HG03558 (cell line): Measurements from ENCODE around the gene LCN6.

Source experiments
- ATAC-seq: cut with Tn5 transposase; IDR thresholded peaks from one replicate; pipeline ENCODE4 v1.9.1; 2021; ENCODE audit warnings: moderate number of reproducible peaks; ENCODE audit not compliant: unreplicated experiment; ENCODE audit errors: extremely low read depth

The LCN6 gene

GRCh38 chr9:136746621-136747020, 1.7 kb downstream of the LCN6 start:
- ATAC-seq: no peak

- ATAC-seq: no peak
These were observed 2.2 kb downstream of the LCN6 start for GRCh38 chr9:136746155-136746490.

DNA sequence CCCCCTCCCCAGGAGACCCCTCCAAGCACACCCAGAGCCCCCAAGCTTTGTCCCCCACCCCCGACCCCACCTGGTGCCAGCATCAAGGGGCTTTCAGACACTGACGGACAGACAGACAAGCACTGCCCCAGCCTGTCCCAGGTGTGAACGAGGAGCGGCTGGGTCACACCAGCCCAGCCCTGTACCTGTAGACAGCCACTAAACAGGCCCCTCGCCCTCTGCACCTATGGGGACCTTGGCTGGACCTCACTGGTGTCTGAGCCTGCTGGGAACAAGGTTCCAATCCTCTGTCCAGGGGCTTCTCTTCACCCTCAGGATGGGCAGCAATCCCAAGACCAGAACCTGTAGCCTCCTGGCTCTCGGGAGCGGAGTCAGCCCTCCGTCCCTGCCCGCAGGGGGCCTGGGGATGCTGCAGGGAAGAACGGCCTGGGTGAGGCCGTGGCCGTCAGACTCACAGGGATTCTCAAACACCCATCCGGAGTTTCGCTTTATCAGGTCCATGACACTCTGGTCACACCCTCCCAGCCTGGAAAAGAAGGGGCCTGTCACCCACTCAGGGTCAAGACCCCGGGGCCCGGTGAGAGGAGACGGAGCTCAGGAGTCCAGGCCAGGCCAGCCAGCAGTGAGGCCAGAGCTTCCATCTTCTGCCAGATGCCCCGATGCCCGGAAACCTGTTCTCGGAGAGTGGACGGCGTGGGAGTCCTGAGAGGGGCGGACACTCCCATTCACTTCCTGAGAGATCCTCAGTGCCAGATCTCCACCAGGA, 2.8 kb downstream of the LCN6 start:
- ATAC-seq: no peak

- no peak for ATAC-seq
These were observed 3.6 kb downstream of the LCN6 start for GRCh38 chr9:136744773-136745172.

- no peak for ATAC-seq
These were observed 4.6 kb downstream of the LCN6 start for GRCh38 chr9:136743639-136744211.

- no peak for ATAC-seq
These were observed 5.5 kb downstream of the LCN6 start, which contains the start of gene LCN10 for GRCh38 chr9:136742591-136743391. Gene LCN10 (minus strand): TSS chr9:136742940. CDS start chr9:136742903, 37 bp downstream.

DNA sequence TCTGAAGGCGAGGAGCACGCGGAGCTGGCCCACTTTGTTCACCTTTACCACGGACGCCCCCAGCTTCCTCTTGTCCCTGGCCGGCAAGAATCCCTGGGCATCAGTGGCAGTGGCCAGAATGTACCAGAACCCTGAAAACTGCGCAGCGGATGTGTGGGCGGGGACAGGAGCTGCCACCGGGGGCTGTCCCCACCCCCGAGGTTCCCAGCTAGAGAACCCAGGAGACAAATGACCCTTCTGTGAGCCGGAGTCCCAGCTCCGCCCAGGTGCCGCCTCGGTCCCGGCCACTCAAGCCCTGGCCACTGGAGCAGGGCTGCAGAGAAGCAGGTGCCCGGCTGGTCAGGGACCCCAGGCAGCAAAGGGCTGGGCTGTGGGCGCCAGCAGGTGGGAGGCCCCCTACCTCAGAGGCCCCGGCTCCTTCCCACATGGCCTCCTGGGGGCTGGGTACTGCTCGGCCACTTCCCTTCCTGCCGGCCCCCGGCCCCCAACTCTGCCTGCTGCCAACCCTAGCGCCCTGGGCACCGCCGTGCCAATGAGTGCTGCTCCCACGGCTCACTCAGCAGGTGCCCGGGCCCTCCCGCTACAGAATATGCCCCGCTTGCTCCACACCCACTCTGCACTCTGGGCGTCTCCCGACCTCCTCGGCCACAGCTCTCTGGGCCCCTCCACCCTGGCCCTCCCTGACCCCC, 6.3 kb downstream of the LCN6 start:
- no peak for ATAC-seq

- ATAC-seq: no peak
These were observed 7.1 kb downstream of the LCN6 start for GRCh38 chr9:136740971-136741882.

GRCh38 chr9:136740491-136740890, 7.8 kb downstream of the LCN6 start:
- no peak for ATAC-seq

GRCh38 chr9:136740069-136740468, 8.3 kb downstream of the LCN6 start:
- no peak for ATAC-seq

DNA sequence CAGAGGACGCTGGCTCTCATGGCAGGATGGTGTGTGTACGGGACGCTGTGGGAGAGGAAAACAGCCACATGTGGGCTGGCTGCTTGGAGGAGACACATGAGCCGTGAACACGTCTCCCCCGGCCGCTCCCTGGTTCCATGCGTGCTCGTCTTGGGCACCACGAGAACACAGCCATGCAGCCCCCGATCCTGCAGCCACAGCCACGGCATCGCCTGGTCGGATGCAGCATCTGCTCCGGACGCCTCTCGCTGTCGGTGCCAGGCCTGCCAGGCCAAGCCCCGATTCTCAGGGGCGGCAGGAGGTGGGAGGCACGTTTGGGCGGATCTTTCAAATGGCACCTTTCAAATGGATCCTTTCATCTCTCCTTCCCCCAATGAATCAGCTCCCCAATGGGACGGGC, 8.8 kb downstream of the LCN6 start:
- no peak for ATAC-seq

- no peak for ATAC-seq
These were observed 9.4 kb downstream of the LCN6 start for GRCh38 chr9:136738960-136739359.

GRCh38 chr9:136735812-136736480, 12.4 kb downstream of the LCN6 start:
- ATAC-seq: no peak

GRCh38 chr9:136734837-136735496, 13.4 kb downstream of the LCN6 start:
- ATAC-seq: no peak

- ATAC-seq: no peak
These were observed 14.7 kb downstream of the LCN6 start for GRCh38 chr9:136733611-136734010.

- no peak for ATAC-seq
These were observed 15.7 kb downstream of the LCN6 start for GRCh38 chr9:136732444-136733178.

DNA sequence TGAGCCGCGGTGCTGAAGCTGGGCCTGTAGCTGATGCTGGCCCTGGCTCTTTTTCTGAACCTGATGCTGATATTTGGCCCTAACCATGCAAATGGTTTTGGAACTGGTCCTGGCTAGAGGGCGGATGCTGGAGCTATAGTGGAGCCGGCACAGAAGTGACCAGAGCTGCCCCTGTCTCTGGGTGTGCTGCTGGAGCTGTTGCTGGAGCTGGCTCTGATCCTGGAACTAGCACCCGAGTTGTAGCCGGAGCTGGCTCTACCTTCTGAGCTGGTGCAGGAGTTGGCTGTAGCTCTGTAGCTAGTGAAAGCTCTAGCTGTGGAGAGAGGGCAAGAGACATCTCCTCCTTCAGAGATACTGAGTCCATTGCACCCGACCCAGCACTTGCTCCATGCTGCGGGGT, 18.4 kb downstream of the LCN6 start:
- no peak for ATAC-seq

DNA sequence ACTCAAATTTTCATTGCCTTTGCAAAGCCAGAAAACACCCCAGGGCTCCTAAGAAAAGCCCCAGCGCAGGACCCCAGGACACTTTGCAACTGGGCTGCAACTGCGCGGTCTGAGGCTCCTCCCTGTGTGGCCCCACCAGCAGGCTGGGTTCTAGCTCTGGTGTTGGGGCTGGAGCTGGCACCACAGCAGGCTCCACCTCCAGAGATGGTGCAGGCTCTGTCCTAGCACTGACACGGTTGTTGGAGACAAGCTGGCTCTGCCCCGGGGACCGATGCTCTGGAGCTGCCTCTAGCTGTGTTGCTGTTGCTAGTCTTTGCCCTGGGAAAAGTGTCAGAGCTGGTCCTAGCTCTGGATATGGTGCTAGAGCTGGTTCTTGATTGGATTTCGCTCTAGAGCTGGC, 19.2 kb downstream of the LCN6 start:
- ATAC-seq: no peak
